ENCODE data around the gene BMP6. TPM values are rescaled to one million over a fixed set of nuclear protein-coding genes. Genes with fewer than 3 reads are reported as not detected.

Gene BMP6
- polyA plus RNA-seq, 1 donor (not counting 4 experiments of a cell fraction or from before 2014, with no cell fraction given), result 0.05 TPM

- TF ChIP-seq CTCF (optimal IDR thresholded peaks at IDR 0.05 in 1 of 3, IDR thresholded peaks at IDR 0.05 in 1 of 3, conservative IDR thresholded peaks at IDR 0.05 in 1 of 3; ENCODE audit: extremely low read depth in 1 of 3, insufficient read depth in 2 of 3, low read length in 3 of 3) (no peak), EZH2 (IDR thresholded peaks at IDR 0.05; ENCODE audit: low read length) (no peak)
- no peaks in the 10 kb centered on the region for H4K20me1 ChIP-seq (ENCODE audit: control insufficient read depth, extremely low read depth, insufficient read depth, low read length)
- H3K9me3 ChIP-seq (ENCODE audit: control insufficient read depth, low read depth, low read length), result no peaks in the 10 kb centered on the region
- H3K27ac ChIP-seq (ENCODE audit: control insufficient read depth, insufficient read depth, low read length), result no peak overlapping the region
- H3K36me3 ChIP-seq (ENCODE audit: control insufficient read depth in 2 of 2, extremely low read depth in 1 of 2, insufficient read depth in 2 of 2, low read length in 2 of 2), result no peaks in the 10 kb centered on the region
- H3K9ac ChIP-seq (ENCODE audit: control insufficient read depth, extremely low read depth, insufficient read depth, low read length), result no peak overlapping the region
- H3K4me1 ChIP-seq (ENCODE audit: control insufficient read depth, extremely low read depth, insufficient read depth, low read length), result peaks cover 25% of the 10 kb centered on the region
- no peak overlapping the region for H3K4me2 ChIP-seq (ENCODE audit: control insufficient read depth, extremely low read depth, insufficient read depth, low read depth, low read length)
- dilution Hi-C loops (cut with MboI; ENCODE audit: extremely low pct_ligation_motif_present, low sequenced_read_pairs), result no loop called here
- no peak for DNase-seq (ENCODE audit: low read depth, low spot score)
- FAIRE-seq, result no peak
- H3K79me2 ChIP-seq (ENCODE audit: control insufficient read depth, insufficient read depth, low read length), result no peaks in the 10 kb centered on the region
- H3K4me3 ChIP-seq (ENCODE audit: control insufficient read depth in 2 of 3, extremely low read depth in 1 of 3, insufficient read depth in 2 of 3, low read depth in 1 of 3, low read length in 3 of 3), result no peak overlapping the region
- no peaks in the 10 kb centered on the region for H3K9me1 ChIP-seq (ENCODE audit: control insufficient read depth, extremely low read depth, insufficient read depth, low read length)
- H3K27me3 ChIP-seq (ENCODE audit: control insufficient read depth, extremely low read depth, insufficient read depth, low read length), result peaks cover 52% of the 10 kb centered on the region
- no peak overlapping the region for H2AFZ ChIP-seq (ENCODE audit: control insufficient read depth, low read length)
These were observed 4.3 kb downstream of the BMP6 start for GRCh38 chr6:7730001-7730783.

GRCh38 chr6:7730784-7731227, 4.9 kb downstream of the BMP6 start:
- Histone ChIP-seq H3K4me1 (ENCODE audit: control insufficient read depth, extremely low read depth, insufficient read depth, low read length) (peaks cover 20% of the 10 kb centered on the region), H3K9ac (ENCODE audit: control insufficient read depth, extremely low read depth, insufficient read depth, low read length) (no peak overlapping the region), H3K79me2 (ENCODE audit: control insufficient read depth, insufficient read depth, low read length) (no peaks in the 10 kb centered on the region), H3K27ac (ENCODE audit: control insufficient read depth, insufficient read depth, low read length) (no peak overlapping the region), H3K9me1 (ENCODE audit: control insufficient read depth, extremely low read depth, insufficient read depth, low read length) (no peaks in the 10 kb centered on the region), H3K36me3 (ENCODE audit: control insufficient read depth in 2 of 2, extremely low read depth in 1 of 2, insufficient read depth in 2 of 2, low read length in 2 of 2) (no peaks in the 10 kb centered on the region), H3K27me3 (ENCODE audit: control insufficient read depth, extremely low read depth, insufficient read depth, low read length) (peaks cover 45% of the 10 kb centered on the region), H3K9me3 (ENCODE audit: control insufficient read depth, low read depth, low read length) (no peaks in the 10 kb centered on the region), H2AFZ (ENCODE audit: control insufficient read depth, low read length) (no peak overlapping the region), H3K4me3 (ENCODE audit: control insufficient read depth in 2 of 3, extremely low read depth in 1 of 3, insufficient read depth in 2 of 3, low read depth in 1 of 3, low read length in 3 of 3) (no peak overlapping the region), H3K4me2 (ENCODE audit: control insufficient read depth, extremely low read depth, insufficient read depth, low read depth, low read length) (no peak overlapping the region), H4K20me1 (ENCODE audit: control insufficient read depth, extremely low read depth, insufficient read depth, low read length) (no peaks in the 10 kb centered on the region)
- FAIRE-seq, result no peak
- DNase-seq (ENCODE audit: low read depth, low spot score), result no peak
- dilution Hi-C loops (cut with MboI; ENCODE audit: extremely low pct_ligation_motif_present, low sequenced_read_pairs), result no loop called here
- TF ChIP-seq CTCF (optimal IDR thresholded peaks at IDR 0.05 in 1 of 3, IDR thresholded peaks at IDR 0.05 in 1 of 3, conservative IDR thresholded peaks at IDR 0.05 in 1 of 3; ENCODE audit: extremely low read depth in 1 of 3, insufficient read depth in 2 of 3, low read length in 3 of 3), result no peak

Data from keratinocyte (primary cell).